HG03064 (cell line): ENCODE data around the gene ADGRL4.

Experiments
- ATAC-seq: cut with Tn5 transposase; IDR thresholded peaks from one replicate; pipeline ENCODE4 v1.9.1; 2021; ENCODE audit warnings: low read depth; ENCODE audit not compliant: unreplicated experiment

The ADGRL4 gene

DNA sequence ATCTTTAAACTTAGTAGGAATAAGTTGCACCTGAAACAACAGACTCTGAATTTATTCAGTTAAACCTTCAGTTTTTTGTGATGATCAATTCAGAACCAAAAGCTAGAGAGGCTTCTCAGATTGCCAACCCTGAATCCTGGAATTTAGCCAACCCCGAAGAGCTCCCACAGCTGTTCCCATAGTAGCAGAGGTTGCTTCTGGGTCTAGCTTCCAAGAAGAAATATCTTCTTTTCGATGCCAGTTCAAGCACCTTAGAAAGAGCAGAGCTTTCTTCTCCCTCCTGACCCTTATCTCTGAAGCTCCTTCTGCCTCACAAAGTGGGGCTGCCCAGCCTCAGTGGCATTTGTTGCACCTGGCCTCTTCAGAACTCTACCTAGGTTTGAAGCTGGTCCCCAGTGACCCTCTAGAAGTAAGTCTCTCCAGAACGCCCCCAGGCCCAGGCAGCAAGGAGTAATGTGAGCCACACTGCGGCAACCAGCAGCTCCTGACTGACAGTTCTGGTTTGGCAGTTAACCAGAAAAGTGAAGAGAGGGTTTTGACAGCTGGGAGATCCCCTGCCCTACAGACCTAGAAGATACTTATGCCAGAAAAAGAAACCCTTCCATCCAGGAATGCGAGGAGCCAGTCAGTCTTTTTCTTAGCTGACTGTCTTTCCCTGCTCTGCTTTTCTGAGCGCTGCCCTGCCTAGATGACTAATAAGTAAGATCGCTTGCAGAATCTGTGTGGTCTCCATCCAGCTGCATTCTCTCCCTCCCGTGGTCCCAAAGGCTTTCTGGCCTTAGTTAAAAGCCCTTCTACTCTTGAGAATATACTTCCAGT lies 165.9 kb downstream of the ADGRL4 start:
- no peak for ATAC-seq
